Keratinocyte (primary cell): ENCODE results near the gene CABP2.

Source experiments
- EZH2 ChIP-seq: IDR thresholded peaks from one replicate; pipeline ENCODE4 v1.6.1; 2012; ENCODE audit warnings: inconsistent platforms, mild to moderate bottlenecking, low read length, moderate library complexity
- TF ChIP-seq, protein P1 (sequence below), 3 experiments: IDR thresholded peaks in 1 of 3; conservative IDR thresholded peaks in 1 of 3; optimal IDR thresholded peaks in 1 of 3; 2 replicates in 2 of 3; 3 replicates in 1 of 3; pipeline versions ENCODE3 to v1.5.1; 2011; ENCODE audit warnings: low read length in 3 of 3, mild to moderate bottlenecking in 3 of 3, moderate library complexity in 2 of 3, control low read depth in 1 of 3, inconsistent platforms in 1 of 3; ENCODE audit not compliant: insufficient read depth in 2 of 3; ENCODE audit errors: extremely low read depth in 1 of 3

GRCh38 chr11:67483831-67484665, 39.2 kb downstream of the CABP2 start:
- TF ChIP-seq, protein P1, sequence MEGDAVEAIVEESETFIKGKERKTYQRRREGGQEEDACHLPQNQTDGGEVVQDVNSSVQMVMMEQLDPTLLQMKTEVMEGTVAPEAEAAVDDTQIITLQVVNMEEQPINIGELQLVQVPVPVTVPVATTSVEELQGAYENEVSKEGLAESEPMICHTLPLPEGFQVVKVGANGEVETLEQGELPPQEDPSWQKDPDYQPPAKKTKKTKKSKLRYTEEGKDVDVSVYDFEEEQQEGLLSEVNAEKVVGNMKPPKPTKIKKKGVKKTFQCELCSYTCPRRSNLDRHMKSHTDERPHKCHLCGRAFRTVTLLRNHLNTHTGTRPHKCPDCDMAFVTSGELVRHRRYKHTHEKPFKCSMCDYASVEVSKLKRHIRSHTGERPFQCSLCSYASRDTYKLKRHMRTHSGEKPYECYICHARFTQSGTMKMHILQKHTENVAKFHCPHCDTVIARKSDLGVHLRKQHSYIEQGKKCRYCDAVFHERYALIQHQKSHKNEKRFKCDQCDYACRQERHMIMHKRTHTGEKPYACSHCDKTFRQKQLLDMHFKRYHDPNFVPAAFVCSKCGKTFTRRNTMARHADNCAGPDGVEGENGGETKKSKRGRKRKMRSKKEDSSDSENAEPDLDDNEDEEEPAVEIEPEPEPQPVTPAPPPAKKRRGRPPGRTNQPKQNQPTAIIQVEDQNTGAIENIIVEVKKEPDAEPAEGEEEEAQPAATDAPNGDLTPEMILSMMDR (optimal IDR thresholded peaks at IDR 0.05 in 1 of 3, IDR thresholded peaks at IDR 0.05 in 1 of 3, conservative IDR thresholded peaks at IDR 0.05 in 1 of 3; ENCODE audit: extremely low read depth in 1 of 3, insufficient read depth in 2 of 3, low read length in 3 of 3) = no peak
- no peak for TF ChIP-seq EZH2
